Thoracic aorta (tissue), 2 donors: ENCODE measurements around the gene CDC40. TPM values are rescaled to one million over a fixed set of nuclear protein-coding genes. Genes with fewer than 3 reads are reported as not detected.

Experiments
- ATAC-seq: fragments of 150-250 bp; one replicate; pipeline ENCODE4 v1.8.0; 2017; ENCODE audit warnings: low read depth; ENCODE audit not compliant: insufficient number of reproducible peaks, low FRiP score
- DNase-seq: peaks from one replicate; pipeline ENCODE4 v3.0.0-alpha.2; 2020; ENCODE audit warnings: low spot score
- H3K27ac ChIP-seq, 2 donors: fragments of 200-600 bp; sonication (generic); 1 replicate in 1 of 2; 2 replicates in 1 of 2; pipeline ENCODE4 v1.5.1; 2016; ENCODE audit warnings: mild to moderate bottlenecking in 2 of 2, moderate library complexity in 2 of 2
- H3K27me3 ChIP-seq: fragments of 200-600 bp; sonication (generic); replicated peaks from 2 replicates; pipeline ENCODE4 v1.6.0; 2016; ENCODE audit warnings: mild to moderate bottlenecking; ENCODE audit not compliant: insufficient read depth
- H3K36me3 ChIP-seq: fragments of 200-600 bp; sonication (generic); one replicate; pipeline ENCODE4 v1.5.1; 2016
- H3K4me1 ChIP-seq, 2 donors: fragments of 200-600 bp; sonication (generic); 1 replicate in 1 of 2; 2 replicates in 1 of 2; pipeline versions ENCODE4 v1.5.1 to v1.6.0; 2016; ENCODE audit warnings: low read depth in 2 of 2, mild to moderate bottlenecking in 1 of 2; ENCODE audit not compliant: control insufficient read depth in 1 of 2
- H3K4me3 ChIP-seq: fragments of 200-600 bp; sonication (generic); 2 replicates; pipeline ENCODE4 v1.5.1; 2016; ENCODE audit warnings: mild to moderate bottlenecking
- H3K9me3 ChIP-seq: fragments of 200-600 bp; sonication (generic); 2 replicates; pipeline ENCODE4 v1.5.1; 2016
- CTCF ChIP-seq: fragments of 200-600 bp; sonication (generic); IDR thresholded peaks from one replicate; pipeline ENCODE4 v1.5.1; 2019; ENCODE audit warnings: antibody characterized with exemption
- total RNA-seq, 2 donors: library from RNA; depleted of rRNA; stranded (reverse); fragments of >200 nt; gene quantifications; one replicate each; pipeline versions ENCODE4 v1.1.0 to v1.2.3, GENCODE V29; 2016

Gene CDC40
- total RNA-seq, 2 donors from 2014 or later, result 11.2 to 22.2 TPM

GRCh38 chr6:110158479-110158878 is 21.7 kb upstream of the CDC40 start:
- no peak for ATAC-seq
- Histone ChIP-seq H3K9me3 (no peaks in the 10 kb centered on the region), H3K36me3 (no peaks in the 10 kb centered on the region), H3K4me1 (no peaks in the 10 kb centered on the region), H3K27ac (no peak overlapping the region), H3K27me3 (no peaks in the 10 kb centered on the region), H3K4me3 (no peak overlapping the region)
- no peak for DNase-seq
- no peak for TF ChIP-seq CTCF

DNA sequence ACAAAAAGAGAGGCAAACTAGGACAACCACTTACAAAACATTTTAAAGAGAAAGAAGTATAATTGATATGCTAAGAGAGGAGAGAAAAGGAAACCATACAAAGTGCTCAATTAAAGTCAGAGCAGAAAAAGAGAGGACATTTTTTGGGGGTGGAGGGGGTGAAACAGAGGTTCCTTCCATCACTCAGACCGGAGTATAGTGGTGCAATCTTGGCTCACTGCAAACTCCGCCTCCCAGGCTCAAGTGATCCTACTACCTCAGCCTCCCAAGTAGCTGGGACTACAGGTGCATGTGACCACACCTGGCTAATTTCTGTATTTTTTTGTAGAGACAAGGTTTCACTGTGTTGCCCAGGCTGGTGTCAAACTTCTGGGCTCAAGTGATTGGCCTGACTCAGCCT is 10.1 kb upstream of the CDC40 start:
- Histone ChIP-seq H3K9me3 (no peaks in the 10 kb centered on the region), H3K4me1 (no peaks in the 10 kb centered on the region), H3K27me3 (no peaks in the 10 kb centered on the region), H3K36me3 (no peaks in the 10 kb centered on the region), H3K27ac (no peak overlapping the region), H3K4me3 (no peak overlapping the region)
- no peak for TF ChIP-seq CTCF
- ATAC-seq, result no peak
- no peak for DNase-seq

DNA sequence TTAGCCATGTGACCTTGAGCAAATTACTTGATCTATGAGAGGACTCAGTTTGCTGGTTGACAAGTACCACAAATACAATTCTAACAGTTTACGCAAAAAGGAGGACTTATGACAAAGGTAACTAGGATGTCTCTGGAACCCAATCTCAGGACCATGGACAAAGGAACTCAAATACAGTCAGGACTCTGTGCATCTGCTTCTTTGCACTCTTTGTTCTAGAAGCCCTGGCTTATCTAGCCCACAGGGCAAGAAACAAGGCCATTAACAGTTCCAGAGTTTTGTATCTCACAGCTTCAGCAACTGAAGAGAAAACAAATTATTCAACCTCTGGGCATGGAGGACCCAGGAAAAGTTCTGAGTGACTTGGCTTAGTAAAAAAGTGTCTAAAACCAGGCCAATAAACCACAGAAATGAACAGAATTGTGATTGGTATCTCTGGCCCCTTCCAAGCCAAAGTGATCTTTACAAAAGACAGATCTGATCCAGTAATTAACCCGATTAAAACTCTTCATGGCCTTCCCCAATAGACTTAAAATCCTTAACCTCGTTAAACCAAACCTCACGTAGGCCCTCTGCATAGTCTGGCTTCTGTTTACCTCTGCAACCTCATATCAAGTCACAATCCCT is 6.6 kb upstream of the CDC40 start:
- no peak for TF ChIP-seq CTCF
- ATAC-seq (no peak), DNase-seq (no peak)
- no peaks in the 10 kb centered on the region for H3K9me3 ChIP-seq
- H3K4me1 ChIP-seq, result no peaks in the 10 kb centered on the region
- H3K4me3 ChIP-seq, result no peak overlapping the region
- no peaks in the 10 kb centered on the region for H3K36me3 ChIP-seq
- no peak overlapping the region for H3K27ac ChIP-seq
- H3K27me3 ChIP-seq, result no peaks in the 10 kb centered on the region

DNA sequence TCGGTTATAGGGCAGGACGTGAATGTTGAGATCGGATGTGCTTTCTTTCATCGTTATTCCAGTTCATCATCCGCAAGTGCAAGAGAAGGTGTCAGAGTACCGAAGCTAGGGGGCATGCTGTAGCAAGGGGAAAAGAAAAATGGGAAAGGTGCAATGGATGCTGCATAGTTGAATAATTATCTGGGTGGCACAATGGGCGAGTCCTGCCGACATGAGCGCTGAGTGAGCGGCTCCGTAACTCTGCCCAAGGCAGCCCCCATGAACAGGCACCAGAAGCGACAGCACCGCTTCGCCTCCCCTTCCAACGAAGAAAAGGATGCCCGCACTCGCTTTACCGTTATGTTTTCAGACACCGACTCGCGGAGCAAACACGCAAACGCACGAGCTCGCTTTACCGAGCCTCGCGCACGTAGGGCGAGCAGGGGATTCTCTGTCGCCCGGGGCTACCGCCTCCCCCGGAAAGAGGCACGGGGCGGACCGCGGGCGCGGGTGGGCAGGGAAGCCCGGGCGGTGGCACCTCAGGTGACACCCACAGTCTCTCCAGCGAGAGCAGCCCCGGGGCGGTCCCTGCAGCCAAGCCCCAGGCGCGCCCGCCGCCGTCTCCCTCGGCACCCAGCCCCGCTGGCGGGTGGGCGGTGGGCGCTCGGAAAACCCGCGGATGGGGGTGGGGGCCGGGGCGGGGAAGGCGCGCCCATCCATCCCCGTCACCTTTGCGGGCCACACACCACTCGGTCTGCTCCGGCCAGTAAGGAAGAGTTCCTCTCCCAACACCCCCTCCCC is 1.4 kb upstream of the CDC40 start:
- DNase-seq (no peak), ATAC-seq (peak; percentile 49)
- H3K27me3 ChIP-seq, result no peaks in the 10 kb centered on the region
- H3K27ac ChIP-seq, result peak overlapping the region; percentile 74 to 83
- peak; percentile 42 for TF ChIP-seq CTCF
- H3K36me3 ChIP-seq, result no peaks in the 10 kb centered on the region
- H3K4me1 ChIP-seq, result peaks cover 17 to 31% of the 10 kb centered on the region in 2 donors
- peak overlapping the region; percentile 76 for H3K4me3 ChIP-seq
- no peaks in the 10 kb centered on the region for H3K9me3 ChIP-seq

GRCh38 chr6:110179406-110180227 is 610 bp upstream of the CDC40 start, which contains the start of gene WASF1:
Gene WASF1, minus strand, starts transcription at chr6:110179670. Its CDS starts 52,069 bp downstream, at chr6:110127601.
- Histone ChIP-seq H3K9me3 (no peaks in the 10 kb centered on the region), H3K4me1 (peaks cover 17 to 32% of the 10 kb centered on the region in 2 donors), H3K27me3 (no peaks in the 10 kb centered on the region), H3K36me3 (no peaks in the 10 kb centered on the region), H3K27ac (peak within 1 kb of the TSS; percentile 83 to 85), H3K4me3 (peak within 1 kb of the TSS; percentile 76)
- ATAC-seq (peak; percentile 97), DNase-seq (peak; percentile 80)
- no peak for TF ChIP-seq CTCF
